HG03280 (cell line): ENCODE data around the gene YTHDF2.
"Not testable (repeated sequence)": the region's sequence is repeated elsewhere in the genome, so short reads cannot be mapped to it uniquely, and the experiment has no call there.

Experiments used
- ATAC-seq: cut with Tn5 transposase; IDR thresholded peaks from one replicate; pipeline ENCODE4 v1.9.1; 2021; ENCODE audit warnings: mild to moderate bottlenecking, moderate library complexity; ENCODE audit not compliant: unreplicated experiment

YTHDF2 gene

DNA sequence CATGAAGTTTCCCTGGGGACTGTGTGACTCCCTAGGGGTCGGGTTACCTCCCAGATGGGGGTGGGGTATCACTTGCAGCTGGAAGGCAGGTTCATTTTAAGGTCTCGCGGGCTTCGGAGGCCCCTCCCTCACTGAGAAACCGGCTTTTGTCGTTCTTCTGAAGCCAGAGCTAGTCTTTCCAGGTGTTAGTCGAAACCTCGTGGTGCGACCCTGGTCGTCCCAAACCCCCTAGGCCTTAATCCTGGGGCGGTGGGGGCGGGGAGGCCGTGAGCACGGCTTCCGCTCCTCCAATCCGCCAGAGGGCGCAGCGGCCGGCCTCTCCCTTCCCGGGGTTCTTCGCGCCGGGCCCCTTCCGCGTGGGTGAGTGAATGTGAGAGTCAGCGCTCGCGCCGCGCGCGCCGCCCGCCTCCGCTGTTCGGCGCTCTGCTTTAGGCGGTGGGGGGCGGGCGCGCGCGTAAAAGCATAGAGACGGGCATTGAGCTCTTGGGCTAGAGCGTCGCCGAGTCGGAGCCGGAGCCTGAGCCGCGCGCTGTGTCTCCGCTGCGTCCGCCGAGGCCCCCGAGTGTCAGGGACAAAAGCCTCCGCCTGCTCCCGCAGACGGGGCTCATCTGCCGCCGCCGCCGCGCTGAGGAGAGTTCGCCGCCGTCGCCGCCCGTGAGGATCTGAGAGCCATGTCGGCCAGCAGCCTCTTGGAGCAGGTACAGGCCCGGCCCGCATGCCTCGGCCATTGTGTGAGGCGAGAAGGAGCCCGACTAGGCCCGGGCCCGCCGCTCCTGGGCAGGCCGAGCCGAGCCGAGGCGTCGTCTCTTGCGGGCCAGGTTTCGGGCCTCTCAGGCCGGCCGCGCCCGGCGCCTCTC, at the start of gene YTHDF2:
TSS of gene YTHDF2 (plus strand) at position 491 of the 857 bp plus-strand sequence. CDS start at position 672, 181 bp downstream.
- peak; percentile 92 for ATAC-seq

- not testable (repeated sequence) for ATAC-seq
Measured at GRCh38 chr1:28691627-28692026, 45.1 kb upstream of the YTHDF2 start.

DNA sequence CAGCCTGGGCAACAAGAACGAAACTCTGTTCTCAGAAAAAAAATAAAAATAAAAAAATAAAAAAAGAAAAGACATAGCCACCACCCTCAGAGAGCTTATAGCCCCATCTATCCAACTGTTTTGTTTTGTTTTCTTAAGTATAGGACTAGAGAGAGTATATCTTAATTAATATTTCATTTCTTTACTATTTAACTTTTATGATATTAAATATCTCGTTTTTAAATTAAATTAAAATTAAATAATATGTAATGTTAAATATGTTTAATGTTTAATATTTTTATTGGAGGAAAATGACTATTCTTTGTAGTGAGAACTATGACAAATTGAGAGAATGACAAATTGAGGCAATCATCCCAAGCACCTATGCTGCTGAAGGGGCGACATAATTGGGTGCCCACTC, 33.1 kb upstream of the YTHDF2 start:
- ATAC-seq: no peak

DNA sequence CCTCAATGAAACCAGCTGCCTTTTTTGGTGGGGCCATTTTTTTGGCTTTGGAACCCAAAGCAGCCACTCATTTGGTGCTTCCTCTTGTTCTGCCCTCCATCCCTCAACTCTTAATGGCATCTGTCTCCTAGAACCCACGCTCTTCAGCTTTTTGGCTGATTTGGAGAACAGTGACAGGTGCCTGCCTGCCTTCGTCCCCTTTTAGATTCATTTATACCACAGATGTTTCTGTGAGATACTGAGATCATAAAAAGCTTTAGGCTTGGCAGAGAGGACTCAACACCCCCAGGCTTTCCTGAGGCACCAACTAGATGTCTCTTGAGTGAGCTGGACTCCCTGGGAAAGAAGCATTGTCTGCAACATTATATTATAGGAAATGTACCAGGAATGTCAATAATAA, 20.4 kb upstream of the YTHDF2 start:
- no peak for ATAC-seq

GRCh38 chr1:28718166-28718565, 18.6 kb upstream of the YTHDF2 start:
- no peak for ATAC-seq

DNA sequence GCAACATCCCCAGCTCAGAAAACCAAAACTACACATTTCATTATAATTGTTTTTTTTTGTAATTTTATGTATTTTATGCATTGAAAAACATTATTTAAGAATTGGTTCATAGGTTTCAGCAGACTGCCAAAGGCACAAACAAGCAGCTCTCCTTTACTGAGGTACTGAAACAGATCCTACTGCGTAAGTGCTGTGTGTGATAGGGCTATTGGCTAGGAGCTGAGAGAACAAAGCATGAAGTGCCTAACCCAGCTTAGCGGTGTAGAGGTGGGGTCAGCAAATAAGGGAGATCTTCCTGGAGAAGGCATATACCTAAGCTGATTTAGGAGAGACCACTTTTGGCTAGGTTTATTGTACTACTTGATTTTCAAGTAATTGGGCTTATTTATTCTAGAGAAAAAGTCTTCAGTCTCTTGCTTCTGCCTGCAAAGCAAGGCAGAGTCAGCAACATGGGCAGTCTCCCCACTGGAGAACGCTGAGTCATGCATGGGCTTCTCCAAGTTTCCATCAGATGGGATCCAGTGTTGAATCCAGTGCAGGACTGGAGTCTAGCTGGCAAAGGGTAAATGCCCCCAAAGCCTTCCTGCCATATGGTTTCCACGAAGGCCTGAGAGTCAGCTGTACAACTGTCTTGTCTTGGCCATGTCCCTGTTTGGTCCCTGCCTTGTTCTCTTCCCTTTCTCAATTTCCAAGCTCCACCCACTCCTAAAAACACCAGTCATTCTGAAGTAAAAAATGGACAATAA, 18.0 kb upstream of the YTHDF2 start:
- no peak for ATAC-seq

DNA sequence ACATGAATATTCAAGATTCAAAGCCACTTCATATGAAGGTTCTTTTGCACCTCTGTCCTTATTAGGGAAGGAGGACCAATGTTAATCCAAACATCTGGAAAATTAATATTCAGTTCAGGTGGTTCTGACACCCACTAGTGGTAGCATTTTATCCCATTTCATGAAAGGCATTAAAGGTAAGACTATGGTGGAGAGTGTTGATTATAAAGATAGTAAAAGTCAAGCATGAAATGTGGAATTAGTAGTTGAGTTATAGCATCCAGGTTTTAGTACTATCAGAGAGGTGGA, 17.5 kb upstream of the YTHDF2 start:
- no peak for ATAC-seq

DNA sequence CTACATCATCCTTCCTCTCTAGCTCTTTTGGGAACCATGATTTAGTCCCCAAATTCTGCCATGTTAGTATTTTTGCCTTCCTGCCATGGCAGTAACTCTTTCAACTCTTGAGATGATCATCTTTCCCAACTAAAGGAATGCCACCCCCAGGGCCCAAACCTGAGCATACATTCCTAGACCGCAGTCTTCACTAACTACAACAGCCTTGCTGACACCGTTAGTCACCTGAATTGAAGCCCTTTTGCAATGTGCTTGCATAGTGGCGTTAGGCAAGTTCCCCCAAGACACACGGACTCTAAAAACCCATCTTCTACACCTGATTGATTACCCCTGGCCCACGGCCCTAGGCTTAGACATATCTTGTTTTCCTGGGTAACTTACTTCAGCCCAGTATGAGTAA, 16.4 kb upstream of the YTHDF2 start:
- no peak for ATAC-seq

DNA sequence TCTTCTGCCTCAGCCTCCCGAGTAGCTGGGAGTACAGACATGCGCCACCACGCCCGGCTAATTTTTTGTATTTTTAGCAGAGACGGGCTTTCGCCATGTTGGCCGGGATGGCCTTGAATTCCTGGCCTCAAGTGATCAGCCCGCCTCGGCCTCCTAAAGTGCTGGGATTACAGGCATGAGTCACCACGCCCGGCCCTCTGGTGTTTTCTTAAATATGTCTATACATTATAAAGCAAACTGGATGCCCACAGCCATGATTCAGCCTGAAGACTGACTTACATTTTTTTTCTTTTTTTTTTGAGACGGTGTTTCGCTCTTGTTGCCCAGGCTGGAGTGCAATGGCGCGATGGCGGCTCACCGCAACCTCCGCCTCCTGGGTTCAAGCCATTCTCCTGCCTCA, 14.8 kb upstream of the YTHDF2 start:
- ATAC-seq: not testable (repeated sequence)

DNA sequence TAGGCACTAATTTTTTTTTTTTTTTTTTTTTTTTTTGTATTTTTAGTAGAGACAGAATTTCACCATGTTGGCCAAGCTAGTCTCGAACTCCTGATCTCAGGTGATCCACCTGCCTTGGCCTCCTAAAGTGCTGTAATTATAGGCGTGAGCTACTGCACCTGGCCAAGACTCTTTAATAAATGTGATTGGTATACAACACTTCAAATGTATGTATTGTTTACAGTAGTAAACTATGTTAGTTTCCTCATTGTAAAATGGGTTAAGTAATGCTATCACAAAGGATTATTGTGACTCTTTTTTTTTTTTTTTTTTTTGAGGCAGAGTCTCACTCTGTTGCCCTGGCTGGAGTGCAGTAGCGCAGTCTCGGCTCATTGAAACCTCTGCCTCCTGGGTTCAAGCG, 11.4 kb upstream of the YTHDF2 start:
- not testable (repeated sequence) for ATAC-seq

DNA sequence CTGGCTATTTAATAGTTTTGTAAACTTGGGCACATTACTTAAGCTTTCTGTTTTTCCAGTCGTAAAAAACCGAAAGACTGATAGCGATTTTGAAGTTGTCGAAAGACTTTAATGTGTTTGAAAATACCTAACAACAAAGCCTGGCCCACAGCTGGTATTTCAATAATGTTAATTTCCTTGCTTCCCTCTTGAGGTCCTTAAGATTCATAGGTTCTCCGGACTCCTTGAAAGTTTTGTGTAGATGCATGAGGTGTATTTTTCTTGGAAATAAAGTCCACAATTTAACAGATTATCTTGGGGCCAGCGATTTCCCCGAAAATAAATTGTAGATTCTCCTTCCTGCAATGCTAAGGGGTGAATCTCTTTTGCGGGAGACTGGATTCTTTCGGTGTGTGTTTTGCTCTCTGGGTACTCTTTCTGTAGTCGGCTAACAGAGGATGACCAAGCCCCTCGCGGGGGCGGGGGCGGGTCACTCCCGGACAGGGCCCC, 735 bp upstream of the YTHDF2 start:
- no peak for ATAC-seq

DNA sequence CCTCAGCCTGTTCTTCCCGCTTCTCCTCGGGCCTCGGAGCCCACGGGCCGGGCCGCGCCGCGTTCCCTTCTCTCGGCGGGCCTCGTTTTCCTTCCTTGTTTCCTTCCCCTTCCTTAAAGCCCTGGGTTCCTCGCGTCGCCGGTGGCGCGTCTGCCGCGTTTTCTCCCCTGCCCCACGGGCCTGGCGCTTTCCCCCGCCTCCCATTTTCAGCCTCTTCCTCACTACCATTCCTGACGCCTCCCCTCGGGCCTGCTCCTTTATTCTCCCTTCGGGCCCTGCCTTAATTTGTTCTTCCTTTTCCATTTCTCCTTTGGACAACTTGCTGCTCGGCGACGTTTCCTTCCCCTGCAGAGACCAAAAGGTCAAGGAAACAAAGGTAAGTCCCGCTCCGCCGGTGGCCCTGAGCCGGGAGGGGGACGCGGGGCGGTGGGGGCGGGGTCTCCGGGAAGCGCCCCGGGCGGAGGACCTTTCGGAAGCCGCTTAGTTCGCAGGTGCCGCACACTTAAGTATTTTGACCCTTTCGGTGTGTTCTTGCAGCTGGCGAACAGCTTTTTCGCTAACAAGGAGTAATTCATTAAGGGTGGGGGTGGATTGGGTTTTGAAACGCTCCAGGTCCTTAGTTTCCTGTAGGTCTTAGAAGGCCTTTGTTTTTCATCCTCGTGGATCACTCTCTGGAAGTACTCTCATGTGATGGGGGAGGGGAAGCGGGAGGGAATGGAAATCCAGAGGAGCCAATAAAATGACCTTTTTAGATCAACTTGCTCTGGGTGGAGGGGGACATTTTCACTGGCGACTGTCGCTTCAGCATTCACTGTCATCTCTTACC, 780 bp downstream of the YTHDF2 start:
- peak; percentile 9 for ATAC-seq

- no peak for ATAC-seq
Measured at GRCh38 chr1:28740118-28740517, 3.4 kb downstream of the YTHDF2 start.

DNA sequence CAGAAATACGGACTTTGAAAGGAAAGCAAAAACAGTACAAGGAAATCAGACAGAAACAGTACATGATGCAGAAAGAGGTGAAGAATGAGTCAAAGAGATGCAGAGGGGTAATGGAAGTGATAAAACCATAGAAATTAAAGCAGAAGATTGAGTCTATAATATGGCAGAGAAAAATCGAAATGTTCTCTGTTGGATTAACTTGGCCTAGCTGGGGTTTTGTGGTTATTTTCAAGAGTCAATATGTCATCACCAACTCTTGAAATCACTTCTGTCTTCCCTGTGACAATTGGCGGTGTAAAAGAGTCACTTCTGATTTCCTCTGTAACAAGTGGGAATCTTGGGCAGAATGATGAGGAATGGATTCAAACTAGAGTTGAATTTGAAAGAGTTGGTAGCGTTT, 7.4 kb downstream of the YTHDF2 start:
- ATAC-seq: no peak

GRCh38 chr1:28745653-28746173, 9.0 kb downstream of the YTHDF2 start:
- no peak for ATAC-seq

DNA sequence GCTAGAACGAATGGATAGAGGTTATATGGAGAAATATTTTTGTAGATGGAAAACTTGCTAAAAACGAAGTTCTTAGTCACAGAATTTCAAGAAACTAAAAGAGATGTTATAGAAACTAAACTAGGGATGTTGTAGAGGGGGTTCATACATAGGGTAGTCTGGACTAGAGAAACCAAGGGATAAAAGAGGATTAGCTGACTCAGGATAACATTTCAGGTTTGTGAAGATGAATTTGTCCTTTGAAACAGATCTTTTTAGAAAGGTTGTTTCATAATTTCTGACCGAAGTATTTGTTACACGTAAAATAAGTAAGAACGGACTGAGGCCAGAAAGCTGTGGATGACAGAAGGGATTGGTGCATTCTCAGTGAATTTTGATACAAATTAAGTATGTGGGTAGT, 13.6 kb downstream of the YTHDF2 start:
- ATAC-seq: no peak

- ATAC-seq: not testable (repeated sequence)
Measured at GRCh38 chr1:28750771-28751294, 14.1 kb downstream of the YTHDF2 start.

DNA sequence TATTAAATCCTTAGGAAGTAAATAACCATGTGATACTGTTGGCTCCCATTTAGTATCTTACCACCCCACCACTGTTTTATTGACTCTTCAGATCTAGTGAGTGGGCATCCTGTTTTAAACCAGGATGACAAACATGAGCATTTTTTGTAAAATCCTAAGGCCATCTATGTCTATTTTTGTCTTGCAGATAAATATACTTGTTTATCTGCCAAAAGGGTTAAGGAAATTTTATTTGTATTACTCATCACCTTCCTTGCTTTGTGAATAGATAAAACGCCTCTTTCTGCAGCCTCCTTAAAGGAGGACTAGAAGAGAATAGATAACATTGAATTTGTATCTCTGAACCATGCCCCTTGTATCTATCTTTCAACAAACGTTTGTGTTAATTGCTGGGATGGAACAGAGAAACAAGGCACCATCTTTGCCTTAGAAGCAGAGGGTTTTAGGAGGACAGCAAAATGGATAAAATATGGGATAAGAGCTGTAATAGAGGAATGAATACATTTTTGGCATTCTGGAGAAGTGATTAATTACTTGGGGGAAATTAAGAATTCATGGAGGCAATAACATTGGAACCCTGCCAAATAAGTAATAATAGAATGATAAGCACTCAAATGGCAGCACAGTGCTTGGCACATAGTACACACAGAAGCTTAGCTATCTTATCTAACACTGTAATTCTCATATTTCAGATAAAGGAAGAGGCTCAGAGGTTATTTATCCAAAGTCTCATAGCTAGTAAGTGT, 14.7 kb downstream of the YTHDF2 start:
- ATAC-seq: no peak

DNA sequence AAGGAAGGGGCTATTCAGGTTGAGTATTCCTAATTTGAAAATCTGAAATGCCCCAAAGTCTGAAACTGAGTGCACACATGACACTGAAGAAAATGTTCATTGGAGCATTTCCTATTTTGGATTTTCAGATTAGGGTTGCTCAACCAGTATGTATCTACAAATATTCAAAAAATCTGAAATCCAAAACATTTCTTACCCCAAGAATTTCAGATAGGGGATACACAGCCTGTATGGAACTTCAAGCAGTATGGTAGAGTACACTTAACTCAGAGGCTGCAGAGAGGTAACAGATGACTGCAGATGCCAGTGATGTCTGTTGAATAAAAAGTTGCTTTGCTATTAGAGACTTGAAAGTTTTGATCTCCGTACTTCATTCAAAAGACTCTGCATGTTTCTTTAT, 19.0 kb downstream of the YTHDF2 start:
- ATAC-seq: no peak

DNA sequence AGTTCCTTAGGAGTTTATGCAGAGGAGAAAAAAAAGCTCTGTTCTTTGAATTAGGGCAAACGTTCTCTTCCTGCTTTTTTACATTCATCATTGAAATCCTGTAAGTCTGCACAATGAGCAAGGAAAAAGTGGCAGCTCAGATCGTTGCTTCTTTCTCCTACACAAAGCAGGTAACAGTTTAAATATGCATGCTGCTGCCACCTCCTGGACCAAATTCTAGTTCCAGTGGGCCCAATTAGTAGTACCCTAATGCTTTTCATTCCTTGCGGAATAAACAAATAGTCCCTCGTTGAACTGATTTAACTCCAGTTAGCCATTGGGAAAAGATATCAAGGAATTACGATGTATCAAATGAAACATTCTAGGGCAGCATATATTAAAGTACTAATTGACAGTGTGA, 20.1 kb downstream of the YTHDF2 start:
- ATAC-seq: no peak
